HepG2 (cell line): Measurements from ENCODE around the gene AMHR2. TPM values are rescaled to one million over a fixed set of nuclear protein-coding genes. Genes with fewer than 3 reads are reported as not detected.
A peak's percentile ranks its signal among the peaks of the same experiment; 100 is the strongest.

Source experiments
- ATAD3A ChIP-seq: sonication (generic); formaldehyde crosslinking; IDR thresholded peaks from 2 replicates; pipeline ENCODE4 v1.4.0; 2020; ENCODE audit warnings: missing genetic modification reagents
- FOXM1 ChIP-seq: sonication (generic); formaldehyde crosslinking; IDR thresholded peaks from 2 replicates; pipeline ENCODE4 v1.5.0; 2020; ENCODE audit warnings: missing genetic modification reagents
- MATR3 ChIP-seq: sonication (generic); formaldehyde crosslinking; IDR thresholded peaks from 2 replicates; pipeline ENCODE4 v1.4.0; 2020; ENCODE audit warnings: missing genetic modification reagents
- MTF1 ChIP-seq: sonication (generic); formaldehyde crosslinking; IDR thresholded peaks from 2 replicates; pipeline ENCODE4 v1.5.0; 2020; ENCODE audit warnings: missing genetic modification reagents
- POLR2A ChIP-seq, 2 experiments: IDR thresholded peaks; 2 replicates each; pipeline ENCODE4 v1.6.1; 2011; ENCODE audit warnings: low read depth in 2 of 2, low read length in 2 of 2, mild to moderate bottlenecking in 1 of 2, moderate library complexity in 1 of 2; ENCODE audit not compliant: insufficient read depth in 1 of 2
- RFXANK ChIP-seq: IDR thresholded peaks from 2 replicates; pipeline ENCODE4 v1.6.1; 2016
- SAFB2 ChIP-seq: sonication (generic); formaldehyde crosslinking; IDR thresholded peaks from 2 replicates; pipeline ENCODE4 v1.5.1; 2020; ENCODE audit warnings: missing genetic modification reagents, low read depth, mild to moderate bottlenecking, borderline replicate concordance
- SATB2 ChIP-seq: sonication (generic); formaldehyde crosslinking; IDR thresholded peaks from 2 replicates; pipeline ENCODE4 v1.5.0; 2020; ENCODE audit warnings: missing genetic modification reagents
- SMARCC2 ChIP-seq: fragments of 450-650 bp; IDR thresholded peaks from 2 replicates; pipeline ENCODE4 v1.6.1; 2017; ENCODE audit warnings: antibody characterized with exemption, mild to moderate bottlenecking
- SMC3 ChIP-seq: IDR thresholded peaks from 2 replicates; pipeline ENCODE4 v1.6.1; 2011; ENCODE audit warnings: low read length, improper control_type of control experiment
- SP5 ChIP-seq: IDR thresholded peaks from 2 replicates; pipeline ENCODE4 v1.6.1; 2016; ENCODE audit warnings: low read depth, borderline replicate concordance
- TP53 ChIP-seq: sonication (generic); formaldehyde crosslinking; conservative IDR thresholded peaks from 2 replicates; pipeline ENCODE4 v1.4.0; 2020; ENCODE audit warnings: missing genetic modification reagents
- ZNF451 ChIP-seq: sonication (generic); formaldehyde crosslinking; IDR thresholded peaks from 2 replicates; pipeline ENCODE4 v1.5.0; 2020; ENCODE audit warnings: mild to moderate bottlenecking, missing genetic modification reagents
- ZNF558 ChIP-seq: sonication (generic); formaldehyde crosslinking; IDR thresholded peaks from 2 replicates; pipeline ENCODE4 v1.9.0; 2022; ENCODE audit warnings: mild to moderate bottlenecking, missing genetic modification reagents, borderline replicate concordance
- ZNF577 ChIP-seq: sonication (generic); formaldehyde crosslinking; IDR thresholded peaks from 2 replicates; pipeline ENCODE4 v1.4.0; 2020; ENCODE audit warnings: mild to moderate bottlenecking, low read depth, missing genetic modification reagents, borderline replicate concordance
- ZNF589 ChIP-seq: sonication (generic); formaldehyde crosslinking; conservative IDR thresholded peaks from 2 replicates; pipeline ENCODE4 v1.8.0; 2022; ENCODE audit warnings: mild to moderate bottlenecking, moderate library complexity, missing genetic modification reagents
- ZNF879 ChIP-seq: sonication (generic); formaldehyde crosslinking; IDR thresholded peaks from 2 replicates; pipeline ENCODE4 v1.8.1; 2023; ENCODE audit warnings: missing genetic modification reagents
- polyA plus RNA-seq, 8 experiments: library from polyadenylated mRNA; depleted of rRNA in 3 of 8; stranded (reverse) in 7 of 8; unstranded in 1 of 8; fragments of >200 nt; fragmentation: Illumina TruSeq in 4 of 8; extraction: Trizol in 4 of 8; gene quantifications; 2 replicates each; pipeline versions ENCODE4 v1.2.1 to v1.2.3, GENCODE V29; 2011 to 2016; ENCODE audit warnings: low read depth in 4 of 8, missing spikeins in 1 of 8, mixed read lengths in 1 of 8; ENCODE audit not compliant: insufficient read depth in 1 of 8
- total RNA-seq, 5 experiments: library from RNA; depleted of rRNA; stranded (reverse); fragments of >200 nt; fragmentation: Illumina TruSeq; extraction: Trizol; gene quantifications; 2 replicates each; pipeline ENCODE4 v1.2.3, GENCODE V29; 2016; ENCODE audit warnings: low read depth in 1 of 5
- TF ChIP-seq, protein P1 (sequence below): sonication (generic); formaldehyde crosslinking; IDR thresholded peaks from 2 replicates; pipeline ENCODE4 v1.4.0; 2020; ENCODE audit warnings: mild to moderate bottlenecking, missing genetic modification reagents
- TF ChIP-seq, protein P2 (sequence below): sonication (generic); formaldehyde crosslinking; conservative IDR thresholded peaks from 2 replicates; pipeline ENCODE4 v1.8.0; 2022; ENCODE audit warnings: low read depth, missing genetic modification reagents
- TF ChIP-seq, protein P3 (sequence below): sonication (generic); formaldehyde crosslinking; IDR thresholded peaks from 2 replicates; pipeline ENCODE4 v1.8.1; 2023; ENCODE audit warnings: mild to moderate bottlenecking, missing genetic modification reagents
- TF ChIP-seq, protein P4 (sequence below): sonication (generic); formaldehyde crosslinking; IDR thresholded peaks from 2 replicates; pipeline ENCODE4 v1.5.1; 2020; ENCODE audit warnings: mild to moderate bottlenecking, missing genetic modification reagents, borderline replicate concordance

Gene AMHR2
- total and polyA plus RNA-seq, 2 of the 13 experiments (the other 11 are each of a cell fraction or from before 2014, with no cell fraction given) = 0.24 to 0.58 TPM

DNA sequence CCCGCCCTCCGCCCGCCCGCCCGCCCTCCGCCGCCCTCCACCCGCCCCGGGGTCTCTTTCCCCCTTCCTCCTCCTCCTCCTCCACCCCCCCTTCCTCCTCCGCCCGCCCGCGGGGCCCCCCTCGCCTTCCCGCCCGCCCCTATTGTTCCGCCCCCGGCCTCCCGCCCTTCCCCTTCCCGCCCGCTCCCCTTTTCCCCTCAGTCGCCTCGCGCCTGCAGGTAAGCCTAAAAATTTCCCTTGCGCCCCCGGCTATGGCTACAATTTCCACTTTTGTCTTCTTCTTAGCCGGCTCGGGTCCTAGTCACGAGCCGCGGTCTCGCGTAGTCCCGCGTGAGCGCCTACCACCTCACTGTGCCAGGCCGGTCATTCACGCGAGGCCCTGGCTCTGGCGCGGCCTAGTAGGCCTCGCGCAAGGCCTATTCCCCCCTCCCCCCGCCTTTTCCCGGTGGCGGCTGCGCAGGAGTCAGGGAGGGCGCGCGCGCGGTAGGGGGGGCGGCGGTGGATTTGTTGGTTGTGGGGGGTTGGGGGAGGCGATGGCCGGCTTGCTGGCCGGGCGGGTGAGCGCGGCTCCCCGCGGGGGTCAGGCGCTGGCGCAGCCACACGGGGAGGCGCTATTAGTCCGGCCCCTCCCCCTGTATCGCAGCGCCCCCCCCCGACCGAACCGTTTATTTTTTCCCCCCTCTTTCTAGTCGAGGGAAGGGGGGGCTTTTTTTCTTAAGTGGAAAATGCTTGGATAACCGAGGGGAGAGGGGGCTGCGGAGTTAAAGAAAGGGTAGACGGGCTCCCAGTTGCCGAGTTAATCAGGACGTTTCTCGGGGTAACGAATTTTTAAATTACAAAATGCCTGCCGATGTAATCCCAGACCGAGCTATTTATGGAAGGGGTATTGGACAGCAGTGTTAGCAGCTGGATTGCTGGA lies 28.8 kb downstream of the AMHR2 start (continued):
- TF ChIP-seq MATR3 (CRISPR knock-in tag) (no peak), ZNF879 (CRISPR knock-in tag) (peak; percentile 78; the same call in 1 of the 2 replicates), ZNF558 (CRISPR knock-in tag) (peak; percentile 47; the same call in 1 of the 2 replicates), ZNF577 (CRISPR knock-in tag) (no peak), ZNF451 (CRISPR knock-in tag) (no peak), POLR2A (IDR thresholded peaks at IDR 0.05; ENCODE audit: insufficient read depth in 1 of 2, low read depth in 2 of 2, low read length in 2 of 2) (peak in 1 of 2 experiments; percentile 70; a peak in 3 of 4 replicates), TP53 (no peak), FOXM1 (CRISPR knock-in tag) (peak; percentile 87), SMC3 (no peak), MTF1 (CRISPR knock-in tag) (0 out of 2 replicates have a peak, but pooled peaks have one; percentile 42), ZNF589 (CRISPR knock-in tag) (peak; percentile 57), SMARCC2 (no peak), SATB2 (CRISPR knock-in tag) (peak; percentile 79; the same call in 1 of the 2 replicates), SP5 (CRISPR knock-in tag) (peak; percentile 14; the same call in 1 of the 2 replicates), ATAD3A (CRISPR knock-in tag) (0 out of 2 replicates have a peak, but pooled peaks have one; percentile 75), SAFB2 (CRISPR knock-in tag) (0 out of 2 replicates have a peak, but pooled peaks have one; percentile 17), RFXANK (CRISPR knock-in tag) (no peak)
- TF ChIP-seq, protein P1, sequence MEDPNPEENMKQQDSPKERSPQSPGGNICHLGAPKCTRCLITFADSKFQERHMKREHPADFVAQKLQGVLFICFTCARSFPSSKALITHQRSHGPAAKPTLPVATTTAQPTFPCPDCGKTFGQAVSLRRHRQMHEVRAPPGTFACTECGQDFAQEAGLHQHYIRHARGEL (CRISPR knock-in tag) = no peak
- TF ChIP-seq, protein P2, sequence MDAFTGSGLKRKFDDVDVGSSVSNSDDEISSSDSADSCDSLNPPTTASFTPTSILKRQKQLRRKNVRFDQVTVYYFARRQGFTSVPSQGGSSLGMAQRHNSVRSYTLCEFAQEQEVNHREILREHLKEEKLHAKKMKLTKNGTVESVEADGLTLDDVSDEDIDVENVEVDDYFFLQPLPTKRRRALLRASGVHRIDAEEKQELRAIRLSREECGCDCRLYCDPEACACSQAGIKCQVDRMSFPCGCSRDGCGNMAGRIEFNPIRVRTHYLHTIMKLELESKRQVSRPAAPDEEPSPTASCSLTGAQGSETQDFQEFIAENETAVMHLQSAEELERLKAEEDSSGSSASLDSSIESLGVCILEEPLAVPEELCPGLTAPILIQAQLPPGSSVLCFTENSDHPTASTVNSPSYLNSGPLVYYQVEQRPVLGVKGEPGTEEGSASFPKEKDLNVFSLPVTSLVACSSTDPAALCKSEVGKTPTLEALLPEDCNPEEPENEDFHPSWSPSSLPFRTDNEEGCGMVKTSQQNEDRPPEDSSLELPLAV (CRISPR knock-in tag) = no peak
- TF ChIP-seq, protein P3, sequence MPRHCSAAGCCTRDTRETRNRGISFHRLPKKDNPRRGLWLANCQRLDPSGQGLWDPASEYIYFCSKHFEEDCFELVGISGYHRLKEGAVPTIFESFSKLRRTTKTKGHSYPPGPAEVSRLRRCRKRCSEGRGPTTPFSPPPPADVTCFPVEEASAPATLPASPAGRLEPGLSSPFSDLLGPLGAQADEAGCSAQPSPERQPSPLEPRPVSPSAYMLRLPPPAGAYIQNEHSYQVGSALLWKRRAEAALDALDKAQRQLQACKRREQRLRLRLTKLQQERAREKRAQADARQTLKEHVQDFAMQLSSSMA = no peak
- TF ChIP-seq, protein P4, sequence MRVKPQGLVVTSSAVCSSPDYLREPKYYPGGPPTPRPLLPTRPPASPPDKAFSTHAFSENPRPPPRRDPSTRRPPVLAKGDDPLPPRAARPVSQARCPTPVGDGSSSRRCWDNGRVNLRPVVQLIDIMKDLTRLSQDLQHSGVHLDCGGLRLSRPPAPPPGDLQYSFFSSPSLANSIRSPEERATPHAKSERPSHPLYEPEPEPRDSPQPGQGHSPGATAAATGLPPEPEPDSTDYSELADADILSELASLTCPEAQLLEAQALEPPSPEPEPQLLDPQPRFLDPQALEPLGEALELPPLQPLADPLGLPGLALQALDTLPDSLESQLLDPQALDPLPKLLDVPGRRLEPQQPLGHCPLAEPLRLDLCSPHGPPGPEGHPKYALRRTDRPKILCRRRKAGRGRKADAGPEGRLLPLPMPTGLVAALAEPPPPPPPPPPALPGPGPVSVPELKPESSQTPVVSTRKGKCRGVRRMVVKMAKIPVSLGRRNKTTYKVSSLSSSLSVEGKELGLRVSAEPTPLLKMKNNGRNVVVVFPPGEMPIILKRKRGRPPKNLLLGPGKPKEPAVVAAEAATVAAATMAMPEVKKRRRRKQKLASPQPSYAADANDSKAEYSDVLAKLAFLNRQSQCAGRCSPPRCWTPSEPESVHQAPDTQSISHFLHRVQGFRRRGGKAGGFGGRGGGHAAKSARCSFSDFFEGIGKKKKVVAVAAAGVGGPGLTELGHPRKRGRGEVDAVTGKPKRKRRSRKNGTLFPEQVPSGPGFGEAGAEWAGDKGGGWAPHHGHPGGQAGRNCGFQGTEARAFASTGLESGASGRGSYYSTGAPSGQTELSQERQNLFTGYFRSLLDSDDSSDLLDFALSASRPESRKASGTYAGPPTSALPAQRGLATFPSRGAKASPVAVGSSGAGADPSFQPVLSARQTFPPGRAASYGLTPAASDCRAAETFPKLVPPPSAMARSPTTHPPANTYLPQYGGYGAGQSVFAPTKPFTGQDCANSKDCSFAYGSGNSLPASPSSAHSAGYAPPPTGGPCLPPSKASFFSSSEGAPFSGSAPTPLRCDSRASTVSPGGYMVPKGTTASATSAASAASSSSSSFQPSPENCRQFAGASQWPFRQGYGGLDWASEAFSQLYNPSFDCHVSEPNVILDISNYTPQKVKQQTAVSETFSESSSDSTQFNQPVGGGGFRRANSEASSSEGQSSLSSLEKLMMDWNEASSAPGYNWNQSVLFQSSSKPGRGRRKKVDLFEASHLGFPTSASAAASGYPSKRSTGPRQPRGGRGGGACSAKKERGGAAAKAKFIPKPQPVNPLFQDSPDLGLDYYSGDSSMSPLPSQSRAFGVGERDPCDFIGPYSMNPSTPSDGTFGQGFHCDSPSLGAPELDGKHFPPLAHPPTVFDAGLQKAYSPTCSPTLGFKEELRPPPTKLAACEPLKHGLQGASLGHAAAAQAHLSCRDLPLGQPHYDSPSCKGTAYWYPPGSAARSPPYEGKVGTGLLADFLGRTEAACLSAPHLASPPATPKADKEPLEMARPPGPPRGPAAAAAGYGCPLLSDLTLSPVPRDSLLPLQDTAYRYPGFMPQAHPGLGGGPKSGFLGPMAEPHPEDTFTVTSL (CRISPR knock-in tag) = 0 out of 2 replicates have a peak, but pooled peaks have one; percentile 29
